ENCODE measurements around the gene RIGI. TPM values are rescaled to one million over a fixed set of nuclear protein-coding genes. Genes with fewer than 3 reads are reported as not detected.
A peak's percentile ranks its signal among the peaks of the same experiment; 100 is the strongest.

RIGI gene
- total and polyA plus RNA-seq, 2 donors (not counting 1 experiment from before 2014, with no cell fraction given): 7.6 to 24.9 TPM

DNA sequence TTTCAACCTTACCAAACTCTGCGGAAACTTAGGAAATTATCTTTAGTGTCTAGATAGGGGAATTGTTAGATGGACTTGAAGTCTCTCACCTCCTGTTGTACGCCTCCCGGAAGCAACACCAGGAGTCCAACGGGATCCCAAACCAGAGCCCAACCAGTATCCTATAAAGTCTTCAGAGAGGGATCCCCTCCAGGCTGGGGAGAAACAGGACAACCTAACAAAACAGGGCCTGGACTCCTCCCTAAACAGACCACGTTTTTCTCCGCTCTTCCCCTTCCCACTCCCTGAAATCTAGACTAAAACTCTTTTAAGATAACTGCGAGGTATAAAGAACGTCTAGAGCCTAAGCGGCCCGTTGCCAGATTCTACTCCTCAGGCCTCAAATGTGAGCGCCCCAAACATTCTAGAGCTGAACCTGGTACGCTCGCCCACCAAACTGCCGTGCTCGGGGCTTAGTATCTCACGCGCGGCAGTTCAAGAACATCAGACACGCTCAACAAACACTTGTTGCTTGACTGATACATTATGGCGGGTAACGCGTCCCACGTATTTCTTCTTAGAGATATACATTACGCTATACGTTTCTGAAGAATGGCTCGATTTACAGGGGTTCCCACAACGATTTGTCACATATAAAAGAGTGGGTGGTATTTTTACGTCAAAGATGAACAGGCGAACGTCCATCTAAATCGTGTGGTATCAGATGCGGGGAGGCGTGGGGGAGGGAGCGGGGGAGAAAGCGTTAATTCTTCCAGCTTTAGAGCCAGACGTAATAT lies 25.5 kb upstream of the RIGI start:
- no peaks in the 10 kb centered on the region for H3K27me3 ChIP-seq (replicated peaks in 1 of 4; ENCODE audit: control extremely low read depth in 1 of 4, control insufficient read depth in 3 of 4, insufficient read depth in 4 of 4, low read length in 3 of 4)
- Mint-ChIP-seq H3K27me3 (no peaks in the 10 kb centered on the region), H3K4me1 (peaks cover 37% of the 10 kb centered on the region), H3K27ac (peak overlapping the region; percentile 91), H3K9me3 (ENCODE audit: insufficient read depth) (no peaks in the 10 kb centered on the region), H3K4me3 (peak overlapping the region; percentile 91)
- peak; percentile 73 for DNase-seq
- 1% methylated on average over 21 of the region's 36 CpGs for whole genome bisulfite sequencing (ENCODE audit: insufficient coverage)
- CTCF ChIA-PET: interaction anchor here (0.8 to 5.2 kb wide), 9 partner anchors 11 to 172 kb away, joined by 3 to 30 read pairs (median 10); partner anchors contain the start of genes ACO1, NDUFB6 and RIGI
- ATAC-seq (ENCODE audit: low read depth): peak; percentile 0
- H3K9me3 ChIP-seq (ENCODE audit: control extremely low read depth in 1 of 3, control insufficient read depth in 2 of 3, insufficient read depth in 1 of 3, low read length in 2 of 3): no peaks in the 10 kb centered on the region
- H3K9ac ChIP-seq (ENCODE audit: low read length): peak overlapping the region; percentile 88
- POLR2A ChIA-PET: interaction anchor here (1.4 to 2.5 kb wide), 4 partner anchors 22 to 167 kb away, joined by 4 to 16 read pairs (median 8); partner anchors contain the start of genes ACO1, NDUFB6 and RIGI
- H3K4me2 ChIP-seq (replicated peaks; ENCODE audit: low read depth, low read length, poor library complexity, severe bottlenecking): peak overlapping the region; percentile 81
- peaks cover 0 to 7% of the 10 kb centered on the region in 2 experiments for H3K36me3 ChIP-seq (replicated peaks in 1 of 2; ENCODE audit: control extremely low read depth in 1 of 2, control insufficient read depth in 1 of 2, extremely low read depth in 1 of 2, insufficient read depth in 2 of 2, low read length in 1 of 2)
- H2AFZ ChIP-seq (ENCODE audit: insufficient read depth, low read depth, low read length, poor library complexity, severe bottlenecking): peak overlapping the region; percentile 89
- peaks cover 62% of the 10 kb centered on the region for H3K79me2 ChIP-seq (ENCODE audit: control insufficient read depth, insufficient read depth, low read length)
- TF ChIP-seq, protein P1, sequence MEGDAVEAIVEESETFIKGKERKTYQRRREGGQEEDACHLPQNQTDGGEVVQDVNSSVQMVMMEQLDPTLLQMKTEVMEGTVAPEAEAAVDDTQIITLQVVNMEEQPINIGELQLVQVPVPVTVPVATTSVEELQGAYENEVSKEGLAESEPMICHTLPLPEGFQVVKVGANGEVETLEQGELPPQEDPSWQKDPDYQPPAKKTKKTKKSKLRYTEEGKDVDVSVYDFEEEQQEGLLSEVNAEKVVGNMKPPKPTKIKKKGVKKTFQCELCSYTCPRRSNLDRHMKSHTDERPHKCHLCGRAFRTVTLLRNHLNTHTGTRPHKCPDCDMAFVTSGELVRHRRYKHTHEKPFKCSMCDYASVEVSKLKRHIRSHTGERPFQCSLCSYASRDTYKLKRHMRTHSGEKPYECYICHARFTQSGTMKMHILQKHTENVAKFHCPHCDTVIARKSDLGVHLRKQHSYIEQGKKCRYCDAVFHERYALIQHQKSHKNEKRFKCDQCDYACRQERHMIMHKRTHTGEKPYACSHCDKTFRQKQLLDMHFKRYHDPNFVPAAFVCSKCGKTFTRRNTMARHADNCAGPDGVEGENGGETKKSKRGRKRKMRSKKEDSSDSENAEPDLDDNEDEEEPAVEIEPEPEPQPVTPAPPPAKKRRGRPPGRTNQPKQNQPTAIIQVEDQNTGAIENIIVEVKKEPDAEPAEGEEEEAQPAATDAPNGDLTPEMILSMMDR (IDR thresholded peaks at IDR 0.05): no peak
- no peak for TF ChIP-seq EZH2 (IDR thresholded peaks at IDR 0.05; ENCODE audit: borderline replicate concordance, insufficient read depth, low read depth, low read length, poor library complexity, severe bottlenecking)
- intact Hi-C loops (cut with micrococcal nuclease): loop anchor here (1.0 to 10.0 kb wide), 7 partner anchors 22 to 743 kb away; partner anchors contain the start of genes ACO1, APTX, BAG1 and CHMP5
- H3K4me3 ChIP-seq (ENCODE audit: control extremely low read depth in 1 of 5, extremely low read depth in 1 of 5, insufficient read depth in 1 of 5, low read depth in 2 of 5, low read length in 4 of 5): peak overlapping the region; percentile 86 to 98 (median 87)
- H3K4me1 ChIP-seq (ENCODE audit: control insufficient read depth in 2 of 2, insufficient read depth in 2 of 2, low read length in 2 of 2): peaks cover 14 to 15% of the 10 kb centered on the region in 2 donors
- H4K20me1 ChIP-seq (ENCODE audit: control insufficient read depth, insufficient read depth, low read length, poor library complexity, severe bottlenecking): peaks cover 14% of the 10 kb centered on the region
- peak overlapping the region; percentile 89 to 92 for H3K27ac ChIP-seq (ENCODE audit: low read length in 2 of 2)
